Measurements from ENCODE around the gene MUC15.

The MUC15 gene

DNA sequence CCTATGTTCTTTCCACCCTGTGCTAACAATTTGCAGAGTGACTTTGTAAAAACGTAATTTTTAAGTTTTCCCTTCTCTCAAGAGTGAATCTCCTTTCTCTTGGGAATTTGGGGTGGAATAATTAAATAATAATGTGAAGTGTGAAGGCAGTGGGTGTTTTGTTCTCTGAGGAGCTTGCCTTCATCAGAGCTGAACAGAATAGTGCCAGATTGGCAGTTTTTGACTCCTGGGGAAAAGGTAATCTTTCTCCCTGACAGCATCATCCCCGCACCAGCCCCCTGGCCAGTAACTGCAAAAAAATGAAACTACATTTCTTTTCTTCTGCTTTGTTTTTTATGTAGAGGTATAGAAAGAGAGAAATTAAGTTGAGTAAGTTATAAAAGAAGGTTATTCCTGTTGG lies 59.9 kb downstream of the MUC15 start:
- Histone ChIP-seq H3K9ac (ENCODE audit: low read length) (no peak overlapping the region), H3K27ac (ENCODE audit: low read depth, low read length) (no peak overlapping the region), H3K4me1 (ENCODE audit: control insufficient read depth, insufficient read depth, low read length) (no peaks in the 10 kb centered on the region), H3K4me3 (ENCODE audit: low read length) (no peak overlapping the region), H3K27me3 (ENCODE audit: control insufficient read depth, insufficient read depth, low read length) (no peaks in the 10 kb centered on the region), H3K36me3 (ENCODE audit: control insufficient read depth, insufficient read depth, low read length) (no peaks in the 10 kb centered on the region)

DNA sequence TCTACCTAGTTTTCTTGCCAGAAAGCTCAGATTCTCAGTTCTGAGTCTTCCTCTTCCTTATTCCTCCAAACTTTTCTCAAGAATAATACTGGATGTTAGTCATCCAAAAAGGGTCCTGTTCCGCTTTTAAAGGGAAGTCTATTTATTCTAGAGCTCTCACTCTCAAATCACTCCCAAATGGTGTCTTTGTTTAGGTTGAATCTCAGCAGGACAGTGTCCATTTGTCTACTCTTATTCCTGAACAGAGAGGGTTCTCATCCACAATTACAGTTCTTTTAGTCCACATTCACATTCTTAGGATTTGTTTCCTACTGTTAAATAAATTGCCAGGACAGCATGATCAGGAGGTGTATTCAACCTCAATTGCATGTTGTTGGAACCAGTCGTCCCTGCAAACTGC lies 61.3 kb downstream of the MUC15 start:
- Histone ChIP-seq H3K4me1 (ENCODE audit: control insufficient read depth, insufficient read depth, low read length) (no peaks in the 10 kb centered on the region), H3K27ac (ENCODE audit: low read depth, low read length) (no peak overlapping the region), H3K4me3 (ENCODE audit: low read length) (no peak overlapping the region), H3K9ac (ENCODE audit: low read length) (no peak overlapping the region), H3K27me3 (ENCODE audit: control insufficient read depth, insufficient read depth, low read length) (no peaks in the 10 kb centered on the region), H3K36me3 (ENCODE audit: control insufficient read depth, insufficient read depth, low read length) (no peaks in the 10 kb centered on the region)

DNA sequence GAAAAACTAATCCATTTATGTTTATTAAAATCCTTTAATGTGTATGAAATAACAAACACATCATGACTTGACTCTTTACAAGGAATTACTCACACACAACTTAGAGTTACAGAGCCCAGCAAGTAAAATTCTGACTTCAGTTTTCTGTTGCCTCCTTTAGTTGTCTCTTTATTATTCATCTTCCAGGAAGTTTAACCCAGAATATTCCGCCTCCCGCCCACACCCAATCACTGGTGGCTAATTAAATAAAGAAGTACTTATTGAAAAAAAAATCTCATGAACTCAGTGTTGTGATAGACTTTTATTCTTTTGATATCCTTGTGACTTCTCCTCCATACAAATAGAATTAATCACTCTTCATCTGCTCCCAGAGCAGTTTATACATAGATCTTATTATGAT lies 61.9 kb downstream of the MUC15 start:
- no peaks in the 10 kb centered on the region for H3K36me3 ChIP-seq (ENCODE audit: control insufficient read depth, insufficient read depth, low read length)
- no peak overlapping the region for H3K4me3 ChIP-seq (ENCODE audit: low read length)
- H3K27ac ChIP-seq (ENCODE audit: low read depth, low read length) = no peak overlapping the region
- no peaks in the 10 kb centered on the region for H3K4me1 ChIP-seq (ENCODE audit: control insufficient read depth, insufficient read depth, low read length)
- H3K9ac ChIP-seq (ENCODE audit: low read length) = no peak overlapping the region
- no peaks in the 10 kb centered on the region for H3K27me3 ChIP-seq (ENCODE audit: control insufficient read depth, insufficient read depth, low read length)

All from rectal smooth muscle tissue (tissue), 1 donor.